Measurements from ENCODE around the gene FGFBP3. TPM values are rescaled to one million over a fixed set of nuclear protein-coding genes. Genes with fewer than 3 reads are reported as not detected.

FGFBP3 gene
- total and polyA plus RNA-seq, 2 donors (not counting 3 experiments of a cell fraction or from before 2014, with no cell fraction given) = 0.11 to 0.38 TPM

- H2AFZ ChIP-seq (ENCODE audit: low read depth, low read length) = no peak overlapping the region
- no TSS peak for BruUV-seq (replicated peaks)
- peaks cover 8% of the 10 kb centered on the region for H3K4me1 ChIP-seq (ENCODE audit: control insufficient read depth, extremely low read depth, insufficient read depth, low read length)
- peaks cover 67% of the 10 kb centered on the region for H3K79me2 ChIP-seq (ENCODE audit: control insufficient read depth, insufficient read depth, low read length)
- ChIA-PET CTCF (no interaction called here), POLR2A (no interaction called here)
- no peak overlapping the region for H3K27ac ChIP-seq (ENCODE audit: insufficient read depth, low read depth, low read length)
- no peak overlapping the region for H3K4me3 ChIP-seq (replicated peaks in 1 of 3; ENCODE audit: insufficient read depth in 1 of 3, low read depth in 1 of 3, low read length in 3 of 3)
- H4K20me1 ChIP-seq (replicated peaks; ENCODE audit: control insufficient read depth, extremely low read depth, insufficient read depth, low read length) = peaks cover 2% of the 10 kb centered on the region
- no peak overlapping the region for H3K4me2 ChIP-seq (ENCODE audit: insufficient read depth, low read length)
- dilution Hi-C loops (cut with MboI; ENCODE audit: extremely low pct_ligation_motif_present, low sequenced_read_pairs) (no loop called here), intact Hi-C loops (cut with micrococcal nuclease) (no loop called here)
- no peak overlapping the region for H3K9ac ChIP-seq (replicated peaks; ENCODE audit: extremely low read depth, insufficient read depth, low read length)
- no peaks in the 10 kb centered on the region for H3K27me3 ChIP-seq (ENCODE audit: control insufficient read depth in 2 of 2, insufficient read depth in 2 of 2, low read length in 2 of 2)
- no peak for TF ChIP-seq GATA2 (IDR thresholded peaks at IDR 0.05; ENCODE audit: insufficient read depth, insufficient read length, low read depth, low read length)
- TF ChIP-seq EZH2 (IDR thresholded peaks at IDR 0.05; ENCODE audit: borderline replicate concordance, low read depth, low read length, severe bottlenecking) = no peak
- TF ChIP-seq MYC (IDR thresholded peaks at IDR 0.05; ENCODE audit: low read depth, low read length) = no peak
- TF ChIP-seq POLR2A (IDR thresholded peaks at IDR 0.05; ENCODE audit: low read depth, low read length) = no peak
- no peak for TF ChIP-seq FOS (IDR thresholded peaks at IDR 0.05; ENCODE audit: borderline replicate concordance, insufficient read depth, low read length)
- TF ChIP-seq, protein P1, sequence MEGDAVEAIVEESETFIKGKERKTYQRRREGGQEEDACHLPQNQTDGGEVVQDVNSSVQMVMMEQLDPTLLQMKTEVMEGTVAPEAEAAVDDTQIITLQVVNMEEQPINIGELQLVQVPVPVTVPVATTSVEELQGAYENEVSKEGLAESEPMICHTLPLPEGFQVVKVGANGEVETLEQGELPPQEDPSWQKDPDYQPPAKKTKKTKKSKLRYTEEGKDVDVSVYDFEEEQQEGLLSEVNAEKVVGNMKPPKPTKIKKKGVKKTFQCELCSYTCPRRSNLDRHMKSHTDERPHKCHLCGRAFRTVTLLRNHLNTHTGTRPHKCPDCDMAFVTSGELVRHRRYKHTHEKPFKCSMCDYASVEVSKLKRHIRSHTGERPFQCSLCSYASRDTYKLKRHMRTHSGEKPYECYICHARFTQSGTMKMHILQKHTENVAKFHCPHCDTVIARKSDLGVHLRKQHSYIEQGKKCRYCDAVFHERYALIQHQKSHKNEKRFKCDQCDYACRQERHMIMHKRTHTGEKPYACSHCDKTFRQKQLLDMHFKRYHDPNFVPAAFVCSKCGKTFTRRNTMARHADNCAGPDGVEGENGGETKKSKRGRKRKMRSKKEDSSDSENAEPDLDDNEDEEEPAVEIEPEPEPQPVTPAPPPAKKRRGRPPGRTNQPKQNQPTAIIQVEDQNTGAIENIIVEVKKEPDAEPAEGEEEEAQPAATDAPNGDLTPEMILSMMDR (IDR thresholded peaks at IDR 0.05; ENCODE audit: extremely low read depth in 1 of 2, insufficient read depth in 1 of 2, low read depth in 1 of 2, low read length in 2 of 2) = no peak
- TF ChIP-seq, protein P2, sequence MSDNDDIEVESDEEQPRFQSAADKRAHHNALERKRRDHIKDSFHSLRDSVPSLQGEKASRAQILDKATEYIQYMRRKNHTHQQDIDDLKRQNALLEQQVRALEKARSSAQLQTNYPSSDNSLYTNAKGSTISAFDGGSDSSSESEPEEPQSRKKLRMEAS (IDR thresholded peaks at IDR 0.05; ENCODE audit: insufficient read depth, insufficient read length) = no peak
- TF ChIP-seq POLR2AphosphoS5 (IDR thresholded peaks at IDR 0.05; ENCODE audit: insufficient read depth, low read depth, low read length) = no peak
- no peak for TF ChIP-seq JUN (IDR thresholded peaks at IDR 0.05; ENCODE audit: borderline replicate concordance, insufficient read depth, insufficient read length, low read depth)
- DNase-seq (ENCODE audit: low read depth, low spot score) = no peak
- FAIRE-seq = no peak
- H3K36me3 ChIP-seq (ENCODE audit: control insufficient read depth in 2 of 2, extremely low read depth in 1 of 2, insufficient read depth in 2 of 2, low read length in 2 of 2) = no peaks in the 10 kb centered on the region
- no peaks in the 10 kb centered on the region for H3K9me1 ChIP-seq (replicated peaks; ENCODE audit: control insufficient read depth, extremely low read depth, insufficient read depth, low read length)
- H3K9me3 ChIP-seq (replicated peaks; ENCODE audit: control insufficient read depth, insufficient read depth, low read length) = no peaks in the 10 kb centered on the region
These were observed 21.7 kb upstream of the FGFBP3 start for GRCh38 chr10:91930939-91931338.

Data from endothelial cell of umbilical vein (primary cell).